GM12878 (cell line): ENCODE data around the gene ODAD4. TPM values are rescaled to one million over a fixed set of nuclear protein-coding genes. Genes with fewer than 3 reads are reported as not detected.

Experiments used
- ATAC-seq: fragments of 200-7000 bp; cut with Tn5 transposase; 3 replicates; pipeline ENCODE4 v1.9.1; 2020; ENCODE audit warnings: mild to moderate bottlenecking, moderate library complexity
- BruUV-seq: library from RNA; stranded (reverse); fragments of 400-500 nt; replicated peaks from 2 replicates; lab custom pipeline; 2021; lab: Mats Ljungman, UMichigan
- CTCF ChIA-PET: fragments of 300-600 bp; sonication (Branson Sonifier 250); formaldehyde crosslinking; extraction: SDS; loops from one replicate; lab custom pipeline; 2021; ENCODE audit warnings: inconsistent platforms; lab: Yijun Ruan, JAX
- POLR2A ChIA-PET: fragments of 350-600 bp; formaldehyde crosslinking; extraction: SDS; loops from one replicate; lab custom pipeline; 2021; ENCODE audit warnings: inconsistent platforms; lab: Charles Lee
- RAD21 ChIA-PET: fragments of 300-600 bp; sonication (Branson Sonifier 250); formaldehyde crosslinking; loops from one replicate; lab custom pipeline; 2023; ENCODE audit warnings: antibody characterized with exemption; ENCODE audit not compliant: unreplicated experiment; lab: Charles Lee
- SMC1A ChIA-PET: fragments of 300-600 bp; sonication (Branson Sonifier 250); formaldehyde crosslinking; loops from one replicate; lab custom pipeline; 2023; ENCODE audit not compliant: unreplicated experiment, uncharacterized antibody; lab: Charles Lee
- DNase-seq: peaks from one replicate; pipeline ENCODE4 v3.0.0-alpha.2; 2011; ENCODE audit warnings: low read depth, low spot score
- FAIRE-seq: peaks from 3 replicates; lab custom pipeline; 2011; peaks lifted over from hg19 to GRCh38; lab: Jason Lieb, UNC
- H2AFZ ChIP-seq: 2 replicates; pipeline ENCODE4 v1.6.0; 2011; ENCODE audit warnings: low read depth, low read length, control low read depth; ENCODE audit not compliant: control insufficient read depth
- H3K27ac ChIP-seq: 2 replicates; pipeline ENCODE4 v1.5.1; 2011; ENCODE audit warnings: control low read depth; ENCODE audit not compliant: control insufficient read depth, insufficient read depth
- H3K27me3 ChIP-seq, 2 experiments: replicated peaks in 1 of 2; 2 replicates each; pipeline versions ENCODE4 v1.6.0 to v1.6.1; 2011; ENCODE audit warnings: low read length in 1 of 2; ENCODE audit not compliant: control insufficient read depth in 2 of 2, insufficient read depth in 2 of 2
- H3K36me3 ChIP-seq, 2 experiments: 2 replicates each; pipeline ENCODE4 v1.5.1; 2011; ENCODE audit warnings: low read length in 1 of 2; ENCODE audit not compliant: control insufficient read depth in 2 of 2, insufficient read depth in 2 of 2
- H3K4me1 ChIP-seq: 2 replicates; pipeline ENCODE4 v1.6.1; 2011; ENCODE audit warnings: mild to moderate bottlenecking, low read length, moderate library complexity, mixed read lengths; ENCODE audit not compliant: control insufficient read depth, insufficient read depth
- H3K4me2 ChIP-seq: 2 replicates; pipeline ENCODE4 v1.6.0; 2011; ENCODE audit warnings: control low read depth; ENCODE audit not compliant: control insufficient read depth, insufficient read depth
- H3K4me3 ChIP-seq: fragments of 200-600 bp; sonication (generic); 2 replicates; pipeline ENCODE4 v1.5.1; 2016
- H3K79me2 ChIP-seq: 2 replicates; pipeline ENCODE4 v1.6.0; 2011; ENCODE audit warnings: low read length; ENCODE audit not compliant: control insufficient read depth, insufficient read depth
- H3K9ac ChIP-seq: 2 replicates; pipeline ENCODE4 v1.8.0; 2011; ENCODE audit warnings: low read length, control low read depth, mixed read lengths; ENCODE audit not compliant: control insufficient read depth, insufficient read depth
- H3K9me3 ChIP-seq: replicated peaks from 3 replicates; pipeline ENCODE4 v1.5.1; 2011; ENCODE audit warnings: mild to moderate bottlenecking, low read length; ENCODE audit not compliant: control insufficient read depth, insufficient read depth
- H4K20me1 ChIP-seq: 2 replicates; pipeline ENCODE4 v1.6.0; 2011; ENCODE audit not compliant: control insufficient read depth, insufficient read depth
- BRCA1 ChIP-seq: IDR thresholded peaks from 2 replicates; pipeline ENCODE4 v1.6.1; 2011; ENCODE audit warnings: low read depth, low read length, improper control_type of control experiment
- CBFB ChIP-seq: IDR thresholded peaks from 2 replicates; pipeline ENCODE4 v1.6.1; 2016; ENCODE audit warnings: antibody characterized with exemption, low read depth
- GABPA ChIP-seq: IDR thresholded peaks from 2 replicates; pipeline ENCODE4 v1.6.1; 2014; ENCODE audit warnings: antibody characterized with exemption, low read depth, mild to moderate bottlenecking, inconsistent platforms
- IKZF2 ChIP-seq, 2 experiments: fragments of 450-650 bp; IDR thresholded peaks; 2 replicates each; pipeline ENCODE4 v1.6.1; 2017; ENCODE audit warnings: mild to moderate bottlenecking in 2 of 2, moderate library complexity in 2 of 2
- IRF4 ChIP-seq: IDR thresholded peaks from 2 replicates; pipeline ENCODE4 v1.6.1; 2011; ENCODE audit warnings: low read depth, low read length
- MAX ChIP-seq: IDR thresholded peaks from 2 replicates; pipeline ENCODE4 v1.6.1; 2012; ENCODE audit warnings: low read depth, low read length, improper control_type of control experiment
- MTA3 ChIP-seq: IDR thresholded peaks from 2 replicates; pipeline ENCODE4 v1.6.1; 2012; ENCODE audit warnings: low read length, inconsistent platforms, borderline replicate concordance
- NFXL1 ChIP-seq: fragments of 450-650 bp; IDR thresholded peaks from 2 replicates; pipeline ENCODE4 v1.6.1; 2017; ENCODE audit warnings: antibody characterized with exemption, mild to moderate bottlenecking, borderline replicate concordance
- NR2C1 ChIP-seq: fragments of 450-650 bp; IDR thresholded peaks from 2 replicates; pipeline ENCODE4 v1.6.1; 2017; ENCODE audit warnings: antibody characterized with exemption, mild to moderate bottlenecking, moderate library complexity
- NRF1 ChIP-seq: conservative IDR thresholded peaks from 2 replicates; pipeline ENCODE4 v1.6.1; 2011; ENCODE audit warnings: mild to moderate bottlenecking, low read depth, low read length, improper control_type of control experiment
- PML ChIP-seq: IDR thresholded peaks from 2 replicates; pipeline ENCODE4 v1.6.1; 2012; ENCODE audit warnings: low read length, inconsistent platforms
- POLR2A ChIP-seq: IDR thresholded peaks from 2 replicates; pipeline ENCODE4 v1.6.1; 2011; ENCODE audit warnings: low read depth, mild to moderate bottlenecking, low read length
- RAD51 ChIP-seq: fragments of 450-650 bp; IDR thresholded peaks from 2 replicates; pipeline ENCODE4 v1.6.1; 2016; ENCODE audit warnings: moderate library complexity, mild to moderate bottlenecking, inconsistent platforms
- SIX5 ChIP-seq: IDR thresholded peaks from 2 replicates; pipeline ENCODE4 v1.6.1; 2011; ENCODE audit warnings: mild to moderate bottlenecking, low read depth, low read length, moderate library complexity; ENCODE audit not compliant: severe bottlenecking
- SP1 ChIP-seq: IDR thresholded peaks from one replicate; pipeline ENCODE4 v1.6.1; 2011; ENCODE audit warnings: low read depth, low read length
- STAT1 ChIP-seq: fragments of 450-650 bp; conservative IDR thresholded peaks from 2 replicates; pipeline ENCODE4 v1.6.1; 2014; ENCODE audit warnings: antibody characterized with exemption, mild to moderate bottlenecking
- TARDBP ChIP-seq: IDR thresholded peaks from 2 replicates; pipeline ENCODE4 v1.6.1; 2016; ENCODE audit warnings: borderline replicate concordance
- ZNF384 ChIP-seq: IDR thresholded peaks from 2 replicates; pipeline ENCODE4 v1.6.1; 2012; ENCODE audit warnings: low read depth, mild to moderate bottlenecking, low read length, improper control_type of control experiment, borderline replicate concordance
- WGBS: methylation state at CpG from one replicate; pipeline ENCODE4 v1.1.6; 2016; ENCODE audit warnings: low lambda C conversion rate; ENCODE audit not compliant: insufficient replicate concordance, insufficient coverage; ENCODE audit errors: missing lambda C conversion rate; 5-methylcytosine and 5-hydroxymethylcytosine counted together
- in situ Hi-C: fragments of 300-500 bp; cut with MboI; formaldehyde crosslinking; loops from 9 replicates; pipeline ENCODE4 v1.14.3; 2018; ENCODE audit warnings: mixed read lengths
- intact Hi-C: fragments of 100-400 bp; cut with micrococcal nuclease; formaldehyde crosslinking; loops from one replicate; pipeline ENCODE4 v1.14.2; 2022; ENCODE audit not compliant: unreplicated experiment
- polyA plus RNA-seq, 11 experiments: library from polyadenylated mRNA; depleted of rRNA in 4 of 11; unstranded in 6 of 11; stranded (reverse) in 5 of 11; fragments of >200 nt; fragmentation: Nextera tagmentation in 4 of 11; fragmentation: Illumina TruSeq in 1 of 11; extraction: Ambion mirVana in 4 of 11; extraction: Trizol in 1 of 11; gene quantifications; 1 replicate in 1 of 11; 2 replicates in 10 of 11; pipeline versions ENCODE4 v1.2.1 to v1.2.3, GENCODE V29; 2011 to 2016; ENCODE audit warnings: inconsistent platforms in 2 of 11, missing spikeins in 2 of 11, low read depth in 1 of 11
- total RNA-seq, 4 experiments: library from RNA; depleted of rRNA in 3 of 4; stranded (reverse); fragments of >200 nt in 3 of 4; fragmentation: Illumina TruSeq in 1 of 4; extraction: Trizol in 1 of 4; gene quantifications; 2 replicates each; pipeline versions ENCODE4 v1.2.1 to v1.2.3, GENCODE V29; 2013 to 2021

Gene ODAD4
- total and polyA plus RNA-seq, 10 of the 15 experiments (the other 5 are each of a cell fraction or from before 2014, with no cell fraction given), result 0.10 to 0.73 (median 0.35) TPM

- ChIA-PET RAD21 (interaction anchor here (2.8 kb wide), 1 partner anchor 8 kb away, joined by 16 read pairs; no protein-coding TSS in a partner anchor), SMC1A (interaction anchor here (1.4 to 6.1 kb wide), 3 partner anchors 9 to 50 kb away, joined by 4 to 19 read pairs (median 4); partner anchors contain the start of gene DNAJC7), POLR2A (interaction anchor here (0.5 to 2.8 kb wide), 4 partner anchors 8 to 145 kb away, joined by 3 to 17 read pairs (median 6); partner anchors contain the start of genes DHX58 and DNAJC7), CTCF (interaction anchor here (1.1 to 9.4 kb wide), 4 partner anchors 8 to 213 kb away, joined by 4 to 85 read pairs (median 12); partner anchors contain the start of genes DNAJC7, KCNH4 and NKIRAS2)
- in situ Hi-C loops, result no loop called here
- no peaks in the 10 kb centered on the region for H4K20me1 ChIP-seq
- H3K79me2 ChIP-seq, result peaks cover 23% of the 10 kb centered on the region
- WGBS, result 95% methylated on average over 37 of the region's 37 CpGs
- no peaks in the 10 kb centered on the region for H3K27me3 ChIP-seq
- no peak for DNase-seq
- BruUV-seq, result no TSS peak
- H3K4me1 ChIP-seq, result peaks cover 11% of the 10 kb centered on the region
- no peak for ATAC-seq
- peak overlapping the region; percentile 88; the same call in 1 of the 2 replicates for H3K9ac ChIP-seq
- H3K4me3 ChIP-seq, result peak overlapping the region; percentile 79
- peak overlapping the region; percentile 94 for H3K4me2 ChIP-seq
- FAIRE-seq, result no peak
- H2AFZ ChIP-seq, result no peak overlapping the region
- intact Hi-C loops, result loop anchor here (2.0 to 5.0 kb wide), 2 partner anchors 49 to 214 kb away; partner anchors contain the start of genes DNAJC7 and KCNH4
- TF ChIP-seq RAD51 (no peak), POLR2A (0 out of 2 replicates have a peak, but pooled peaks have one; percentile 44)
- TF ChIP-seq, all 136 proteins: peak for 1
- H3K9me3 ChIP-seq, result no peaks in the 10 kb centered on the region
- peak overlapping the region; percentile 87; the same call in 1 of the 2 replicates for H3K27ac ChIP-seq
- peaks cover 5 to 14% of the 10 kb centered on the region in 2 experiments; a peak in 3 of 4 replicates for H3K36me3 ChIP-seq
Observed at GRCh38 chr17:41967921-41968578, 37.6 kb downstream of the ODAD4 start.

- RAD21 ChIA-PET, result no interaction called here
- Histone ChIP-seq H3K27me3 (no peaks in the 10 kb centered on the region), H3K9me3 (no peaks in the 10 kb centered on the region), H4K20me1 (no peaks in the 10 kb centered on the region), H3K4me2 (no peak overlapping the region), H2AFZ (no peak overlapping the region), H3K4me1 (peaks cover 15% of the 10 kb centered on the region), H3K27ac (no peak overlapping the region), H3K36me3 (peaks cover 11 to 20% of the 10 kb centered on the region in 2 experiments), H3K79me2 (peaks cover 23% of the 10 kb centered on the region), H3K9ac (no peak overlapping the region), H3K4me3 (peak overlapping the region; percentile 13; the same call in 1 of the 2 replicates)
- intact Hi-C loops, result loop anchor here (5.0 kb wide), 1 partner anchor 214 kb away; the partner anchor contains the start of gene KCNH4
- POLR2A ChIA-PET, result interaction anchor here (0.7 to 2.8 kb wide), 3 partner anchors 48 to 252 kb away, joined by 3 to 10 read pairs (median 3); partner anchors contain the start of genes DHX58 and DNAJC7
- WGBS, result 89% methylated on average over 10 of the region's 10 CpGs
- ATAC-seq (no peak), DNase-seq (no peak), FAIRE-seq (no peak)
- no TSS peak for BruUV-seq
- CTCF ChIA-PET, result interaction anchor here (9.4 kb wide), 1 partner anchor 51 kb away, joined by 85 read pairs; the partner anchor contains the start of genes DNAJC7 and NKIRAS2
- in situ Hi-C loops, result no loop called here
- SMC1A ChIA-PET, result interaction anchor here (0.6 to 6.1 kb wide), 2 partner anchors 49 to 187 kb away, joined by 4 to 19 read pairs; partner anchors contain the start of gene DNAJC7
- TF ChIP-seq MAX, result no peak
- TF ChIP-seq GABPA, result no peak
- TF ChIP-seq MTA3, result 0 out of 2 replicates have a peak, but pooled peaks have one; percentile 32
- TF ChIP-seq STAT1, result no peak
- TF ChIP-seq BRCA1, result no peak
- peak; percentile 18; the same call in 1 of the 2 replicates for TF ChIP-seq POLR2A
- no peak for TF ChIP-seq IRF4
- TF ChIP-seq ZNF384, result no peak
- TF ChIP-seq NFXL1, result no peak
- TF ChIP-seq SIX5, result no peak
- TF ChIP-seq IKZF2 (IDR thresholded peaks at IDR 0.05), result no peak
- no peak for TF ChIP-seq TARDBP
- no peak for TF ChIP-seq NR2C1
- TF ChIP-seq CBFB, result no peak
- no peak for TF ChIP-seq SP1
- no peak for TF ChIP-seq NRF1
- 0 out of 2 replicates have a peak, but pooled peaks have one; percentile 32 for TF ChIP-seq PML
Observed at GRCh38 chr17:41968676-41969075, 38.3 kb downstream of the ODAD4 start.
